Loucy (cell line): ENCODE data around the gene MEGF6.

Experiments used
- H2AFZ ChIP-seq: fragments of 200-600 bp; sonication (generic); 2 replicates; pipeline ENCODE4 v1.6.0; 2016; ENCODE audit warnings: antibody characterized with exemption, mild to moderate bottlenecking, low read length, moderate library complexity
- H3F3A ChIP-seq: fragments of 200-600 bp; 2 replicates; pipeline ENCODE4 v1.6.0; 2016; ENCODE audit warnings: antibody characterized with exemption, low read depth, mild to moderate bottlenecking
- H3K27me3 ChIP-seq: fragments of 200-600 bp; sonication (generic); 2 replicates; pipeline ENCODE4 v1.6.1; 2014; ENCODE audit warnings: low read length, mild to moderate bottlenecking; ENCODE audit not compliant: insufficient read depth, poor library complexity, severe bottlenecking
- H3K36me3 ChIP-seq: fragments of 200-600 bp; sonication (generic); 2 replicates; pipeline ENCODE4 v1.6.1; 2016; ENCODE audit warnings: low read length; ENCODE audit not compliant: insufficient read depth
- H3K4me1 ChIP-seq: fragments of 200-600 bp; sonication (generic); 2 replicates; pipeline ENCODE4 v1.5.1; 2014; ENCODE audit warnings: low read length, mild to moderate bottlenecking; ENCODE audit not compliant: insufficient read depth, poor library complexity, severe bottlenecking
- H3K4me2 ChIP-seq: fragments of 200-600 bp; sonication (generic); 2 replicates; pipeline ENCODE4 v1.6.0; 2014; ENCODE audit warnings: antibody characterized with exemption, low read length, low read depth, mild to moderate bottlenecking; ENCODE audit not compliant: poor library complexity, severe bottlenecking
- H3K4me3 ChIP-seq: fragments of 200-600 bp; sonication (generic); 2 replicates; pipeline ENCODE4 v1.5.1; 2014; ENCODE audit warnings: low read length, mild to moderate bottlenecking, mixed read lengths; ENCODE audit not compliant: poor library complexity, severe bottlenecking
- H3K79me2 ChIP-seq: fragments of 200-600 bp; sonication (generic); 2 replicates; pipeline ENCODE4 v1.6.1; 2014; ENCODE audit warnings: low read length; ENCODE audit not compliant: insufficient read depth
- H3K9ac ChIP-seq: fragments of 200-600 bp; sonication (generic); 2 replicates; pipeline ENCODE4 v1.6.0; 2014; ENCODE audit warnings: mild to moderate bottlenecking, low read depth, low read length, moderate library complexity; ENCODE audit not compliant: poor library complexity, severe bottlenecking
- H3K9me2 ChIP-seq: fragments of 200-600 bp; sonication (generic); replicated peaks from 2 replicates; pipeline ENCODE4 v1.6.1; 2016; ENCODE audit warnings: low read depth, low read length, mixed read lengths
- H3K9me3 ChIP-seq: fragments of 200-600 bp; sonication (generic); 2 replicates; pipeline ENCODE4 v1.6.1; 2014; ENCODE audit warnings: mild to moderate bottlenecking, antibody characterized with exemption, low read length, low read depth; ENCODE audit not compliant: insufficient read depth
- H4K20me1 ChIP-seq: fragments of 200-600 bp; sonication (generic); 2 replicates; pipeline ENCODE4 v1.6.0; 2014; ENCODE audit warnings: antibody characterized with exemption, low read length, mild to moderate bottlenecking; ENCODE audit not compliant: insufficient read depth, poor library complexity, severe bottlenecking
- CTCF ChIP-seq: fragments of 200-600 bp; sonication (generic); conservative IDR thresholded peaks from 2 replicates; pipeline ENCODE4 v1.5.1; 2014; ENCODE audit warnings: mild to moderate bottlenecking, antibody characterized with exemption, low read length
- EZH2phosphoT487 ChIP-seq: fragments of 200-600 bp; IDR thresholded peaks from 2 replicates; pipeline ENCODE4 v1.6.1; 2018; ENCODE audit warnings: antibody characterized with exemption, mild to moderate bottlenecking, moderate library complexity, borderline replicate concordance

MEGF6 gene

GRCh38 chr1:3529099-3529729, 82.1 kb downstream of the MEGF6 start:
- peaks cover 19% of the 10 kb centered on the region for H3K4me1 ChIP-seq
- no peaks in the 10 kb centered on the region for H3K36me3 ChIP-seq
- no peaks in the 10 kb centered on the region for H4K20me1 ChIP-seq
- peak overlapping the region; percentile 89 for H3K4me3 ChIP-seq
- H3K79me2 ChIP-seq: peaks cover 4% of the 10 kb centered on the region; the same call in 1 of the 2 replicates
- no peak overlapping the region for H3K9ac ChIP-seq
- no peak overlapping the region for H2AFZ ChIP-seq
- no peaks in the 10 kb centered on the region for H3K9me2 ChIP-seq
- TF ChIP-seq EZH2phosphoT487 (no peak), CTCF (no peak)
- no peaks in the 10 kb centered on the region for H3K27me3 ChIP-seq
- H3F3A ChIP-seq: no peaks in the 10 kb centered on the region
- peak overlapping the region; percentile 97 for H3K4me2 ChIP-seq
- no peaks in the 10 kb centered on the region for H3K9me3 ChIP-seq

GRCh38 chr1:3527774-3528173, 83.5 kb downstream of the MEGF6 start:
- Histone ChIP-seq H3K4me1 (peaks cover 19% of the 10 kb centered on the region), H3K79me2 (peaks cover 4% of the 10 kb centered on the region; the same call in 1 of the 2 replicates)

GRCh38 chr1:3525551-3526482, 85.5 kb downstream of the MEGF6 start:
- Histone ChIP-seq H3K27me3 (no peaks in the 10 kb centered on the region), H3K4me2 (no peak overlapping the region), H3F3A (no peaks in the 10 kb centered on the region)

More at GRCh38 chr1:3527774-3528173, 83.5 kb downstream of the MEGF6 start:
- Histone ChIP-seq H3K36me3 (no peaks in the 10 kb centered on the region), H3K9me3 (no peaks in the 10 kb centered on the region), H4K20me1 (no peaks in the 10 kb centered on the region), H3F3A (no peaks in the 10 kb centered on the region), H3K9ac (no peak overlapping the region), H3K4me3 (no peak overlapping the region), H3K4me2 (no peak overlapping the region), H3K27me3 (no peaks in the 10 kb centered on the region), H2AFZ (no peak overlapping the region), H3K9me2 (no peaks in the 10 kb centered on the region)
- TF ChIP-seq EZH2phosphoT487 (no peak), CTCF (no peak)

More at GRCh38 chr1:3525551-3526482, 85.5 kb downstream of the MEGF6 start:
- Histone ChIP-seq H3K79me2 (peaks cover 4% of the 10 kb centered on the region; the same call in 1 of the 2 replicates), H3K9ac (peak overlapping the region; percentile 4), H3K4me1 (peaks cover 21% of the 10 kb centered on the region), H4K20me1 (no peaks in the 10 kb centered on the region), H2AFZ (no peak overlapping the region), H3K36me3 (no peaks in the 10 kb centered on the region), H3K9me3 (no peaks in the 10 kb centered on the region), H3K9me2 (no peaks in the 10 kb centered on the region), H3K4me3 (no peak overlapping the region)
- TF ChIP-seq EZH2phosphoT487 (no peak), CTCF (no peak; the same call in 1 of the 2 replicates)
